Measurements from ENCODE around the gene SLC35A1.
"Not testable (repeated sequence)": the region's sequence is repeated elsewhere in the genome, so short reads cannot be mapped to it uniquely, and the experiment has no call there.

SLC35A1 gene

GRCh38 chr6:87472525-87473418, at the start of gene SLC35A1:
SLC35A1 (plus strand) TSS chr6:87472974; CDS start chr6:87473004, 30 bp downstream.
- peak; percentile 40 to 98 (median 83) for DNase-seq

DNA sequence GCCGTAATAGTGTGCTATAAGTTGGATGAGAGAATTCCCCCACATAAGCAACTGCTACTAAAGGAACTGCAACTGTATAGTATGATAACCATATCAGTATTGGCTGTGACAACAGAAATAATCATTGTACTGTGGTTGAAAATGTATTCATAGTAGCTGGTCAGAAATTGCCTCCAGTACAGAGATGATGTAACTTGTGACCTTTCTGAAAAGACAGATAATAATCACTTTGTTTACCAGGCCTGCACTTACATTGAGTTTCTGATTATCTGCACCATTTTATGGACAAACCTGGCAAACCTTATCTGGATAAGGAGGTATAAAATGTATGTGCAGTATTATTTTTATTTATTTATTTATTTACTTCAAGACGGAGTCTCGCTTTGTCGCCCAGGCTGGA, 46.0 kb upstream of the SLC35A1 start:
- DNase-seq = no peak

DNA sequence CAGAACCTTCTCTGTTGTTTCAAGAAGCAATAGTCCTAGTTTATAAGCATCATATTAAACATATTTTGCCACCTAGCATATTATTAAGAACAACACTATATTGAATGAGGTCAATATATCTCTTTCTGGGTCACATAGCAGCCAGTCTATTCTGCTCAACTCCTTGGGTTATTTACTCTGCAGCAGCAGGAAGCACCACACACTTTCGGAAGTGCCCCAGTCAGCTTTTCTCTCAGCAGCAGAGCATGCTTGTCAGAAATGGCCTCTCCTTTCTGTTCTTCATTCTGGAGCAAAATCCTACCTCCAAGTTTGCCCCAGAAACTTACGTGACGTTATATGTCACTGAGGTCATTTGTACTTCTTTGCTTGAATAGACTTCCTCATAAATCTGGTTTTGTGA, 42.3 kb upstream of the SLC35A1 start:
- no peak for DNase-seq

GRCh38 chr6:87431263-87431662, 41.5 kb upstream of the SLC35A1 start:
- DNase-seq = no peak

- peak in 4 of 51 donors; percentile 0 to 2 (median 1) for DNase-seq
Observed at GRCh38 chr6:87436435-87436834, 36.3 kb upstream of the SLC35A1 start.

- DNase-seq = no peak
Observed at GRCh38 chr6:87441711-87442110, 31.1 kb upstream of the SLC35A1 start.

GRCh38 chr6:87444362-87444761, 28.4 kb upstream of the SLC35A1 start:
- DNase-seq = no peak

DNA sequence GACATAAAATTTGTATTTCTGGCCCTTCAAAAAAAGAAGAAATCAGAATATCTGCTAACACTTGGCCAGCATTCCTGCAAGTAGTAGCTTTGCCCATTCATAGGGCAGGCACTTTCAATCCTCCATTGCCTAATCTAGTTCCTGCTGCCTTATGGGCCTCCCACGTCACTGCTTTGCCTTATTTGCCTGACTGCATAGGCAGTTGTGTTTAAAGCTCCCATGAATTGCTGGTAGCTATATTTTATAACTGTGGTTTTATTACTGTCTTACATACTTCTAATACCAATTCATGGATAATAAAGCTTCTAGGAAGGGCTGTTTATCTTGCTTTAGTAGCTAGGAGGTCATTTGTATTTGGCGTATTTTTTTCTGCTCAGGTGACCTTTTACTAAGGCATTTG, 7.7 kb upstream of the SLC35A1 start:
- no peak for DNase-seq

DNA sequence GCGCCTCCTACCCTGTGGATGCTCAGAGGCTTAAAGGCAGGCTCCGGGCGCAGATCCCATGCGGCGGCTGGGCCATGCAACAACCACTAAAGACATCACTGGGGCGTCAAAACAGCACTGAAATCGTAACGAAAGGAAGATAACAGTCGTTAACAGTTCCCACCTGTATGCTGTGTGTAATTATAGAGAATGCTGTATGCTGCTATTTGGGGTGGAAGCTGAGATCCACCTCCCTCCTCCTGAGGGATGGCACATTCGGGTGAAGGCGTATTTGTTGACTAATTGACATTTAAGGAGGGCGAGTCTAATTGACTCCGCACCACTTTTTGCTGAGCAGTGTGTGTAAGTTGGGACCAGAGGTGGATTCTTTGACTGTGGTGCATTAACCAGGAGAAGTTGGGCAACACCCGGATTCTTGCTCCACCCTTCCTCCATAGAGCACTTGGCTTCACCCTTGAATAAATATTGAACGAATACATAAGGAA, 687 bp downstream of the SLC35A1 start:
- peak in 3 of 51 donors; percentile 28 to 75 (median 50) for DNase-seq

DNA sequence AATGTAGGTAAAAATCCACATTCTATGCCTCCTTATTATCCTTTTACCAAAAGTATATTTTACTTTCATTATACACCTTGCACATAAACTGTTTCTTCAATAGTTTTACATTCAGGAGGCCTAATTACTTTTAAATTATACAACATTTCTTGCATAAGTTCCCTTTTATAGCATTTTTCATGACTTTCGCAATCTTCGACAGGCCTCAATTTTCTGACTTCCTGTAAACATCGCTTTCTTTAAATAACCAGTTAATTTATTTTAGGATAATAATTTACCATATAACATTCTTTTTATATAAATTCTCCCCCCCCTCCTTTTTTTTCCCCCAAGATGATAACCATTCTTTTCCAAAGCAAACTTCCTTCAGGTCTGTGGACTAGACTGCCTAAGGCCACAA, 9.2 kb downstream of the SLC35A1 start:
- no peak for DNase-seq

GRCh38 chr6:87482366-87482765, 9.6 kb downstream of the SLC35A1 start:
- DNase-seq = no peak

GRCh38 chr6:87483929-87484328, 11.2 kb downstream of the SLC35A1 start:
- no peak for DNase-seq

- no peak for DNase-seq
Observed at GRCh38 chr6:87484491-87484890, 11.7 kb downstream of the SLC35A1 start.

- no peak for DNase-seq
Observed at GRCh38 chr6:87487555-87487954, 14.8 kb downstream of the SLC35A1 start.

- DNase-seq = not testable (repeated sequence)
Observed at GRCh38 chr6:87489326-87489725, 16.6 kb downstream of the SLC35A1 start.

- DNase-seq = no peak
Observed at GRCh38 chr6:87494761-87495422, 22.1 kb downstream of the SLC35A1 start.

- no peak for DNase-seq
Observed at GRCh38 chr6:87498048-87498447, 25.3 kb downstream of the SLC35A1 start.

DNA sequence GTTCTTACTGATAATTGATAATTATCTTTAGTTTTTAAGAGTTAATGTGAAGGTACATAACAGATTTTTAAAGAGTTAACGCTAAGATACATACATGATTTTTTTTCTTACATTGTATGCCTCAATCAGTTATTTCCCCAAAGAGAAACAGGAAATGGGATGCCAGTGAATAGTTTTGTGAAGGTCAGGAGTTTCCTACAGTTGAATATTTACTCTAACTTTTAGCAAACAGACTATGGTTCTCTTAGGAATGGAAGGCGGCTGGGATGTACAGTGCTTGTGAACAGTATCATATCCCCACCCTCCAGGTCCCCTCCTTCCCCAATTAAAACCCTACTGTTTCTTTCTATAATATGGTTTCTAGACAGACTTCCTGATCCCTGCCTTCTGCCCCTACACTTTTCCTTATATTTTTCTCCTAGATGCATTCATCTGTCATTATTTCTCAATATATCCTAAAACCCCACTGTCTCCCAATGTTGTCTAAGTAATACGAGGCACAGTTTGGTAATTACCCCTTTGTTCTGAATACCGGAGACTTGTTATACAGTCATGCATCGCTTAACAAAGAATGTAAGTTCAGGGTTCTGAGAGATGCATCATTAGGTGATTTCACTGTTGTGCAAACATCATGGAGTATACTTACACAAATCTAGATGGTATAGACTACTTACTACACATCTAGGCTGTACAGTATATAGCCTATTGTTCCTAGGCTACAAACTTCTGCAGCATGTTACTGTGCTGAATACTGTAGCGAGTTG, 29.2 kb downstream of the SLC35A1 start:
- no peak for DNase-seq

- DNase-seq = no peak
Observed at GRCh38 chr6:87504441-87504840, 31.7 kb downstream of the SLC35A1 start.

- no peak for DNase-seq
Observed at GRCh38 chr6:87514831-87515230, 42.1 kb downstream of the SLC35A1 start.

DNA sequence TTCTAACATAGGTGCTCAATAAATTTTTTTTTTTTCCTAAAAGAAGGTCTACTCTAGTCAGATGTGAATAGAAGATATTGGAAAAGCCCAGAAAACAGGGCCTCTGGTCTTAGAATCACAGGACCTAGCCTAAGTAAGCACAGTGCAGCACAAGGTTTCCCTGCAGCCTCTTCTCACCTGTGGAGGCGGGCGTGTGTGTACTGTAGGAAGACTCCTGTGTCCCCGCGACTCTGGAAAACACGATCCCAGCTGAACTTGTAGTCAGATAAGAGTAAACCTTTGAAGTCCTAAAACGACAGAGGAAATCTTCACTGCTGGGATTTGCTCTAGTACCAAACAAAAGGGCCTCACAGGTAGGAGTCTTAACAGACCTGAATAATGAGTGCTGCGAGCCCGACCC, 45.7 kb downstream of the SLC35A1 start:
- DNase-seq = no peak

DNA sequence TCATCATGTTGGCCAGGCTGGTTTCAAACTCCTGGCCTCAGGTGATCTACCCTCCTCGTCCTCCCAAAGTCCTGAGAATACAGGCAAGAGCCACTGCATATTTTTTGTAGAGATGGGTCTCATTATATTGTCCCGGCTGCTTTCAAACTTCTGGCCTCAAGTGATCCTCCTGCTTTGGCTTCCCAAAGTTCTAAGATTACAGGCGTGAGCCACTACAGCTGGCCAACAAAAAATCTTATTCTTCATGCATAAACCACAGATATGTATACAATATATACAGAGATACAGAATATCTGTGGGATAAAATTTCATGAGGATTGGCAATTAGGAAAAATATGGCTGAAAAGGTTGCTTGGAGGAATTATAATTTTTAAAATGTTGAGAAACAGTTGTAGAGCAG, 49.9 kb downstream of the SLC35A1 start:
- DNase-seq = no peak
